HG03139 (cell line): ENCODE measurements around the gene SIVA1.
"Not testable (repeated sequence)": the region's sequence is repeated elsewhere in the genome, so short reads cannot be mapped to it uniquely, and the experiment has no call there.

ENCODE experiments used
- ATAC-seq: cut with Tn5 transposase; IDR thresholded peaks from one replicate; pipeline ENCODE4 v1.9.1; 2021; ENCODE audit not compliant: unreplicated experiment

Gene SIVA1

DNA sequence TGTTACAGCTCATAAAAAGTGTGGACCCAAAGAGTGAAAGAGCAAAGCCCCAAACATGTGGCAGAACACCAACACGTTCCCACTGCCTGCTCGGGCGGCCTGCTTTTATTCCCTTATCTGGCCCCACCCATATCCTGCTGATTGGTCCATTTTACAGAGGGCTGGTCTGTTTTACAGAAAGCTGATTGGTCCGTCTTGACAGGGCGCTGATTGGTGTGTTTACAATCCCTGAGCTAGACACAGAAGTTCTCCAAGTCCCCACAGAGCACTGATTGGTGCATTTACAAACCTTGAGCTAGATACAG lies 2.2 kb upstream of the SIVA1 start:
- not testable (repeated sequence) for ATAC-seq

DNA sequence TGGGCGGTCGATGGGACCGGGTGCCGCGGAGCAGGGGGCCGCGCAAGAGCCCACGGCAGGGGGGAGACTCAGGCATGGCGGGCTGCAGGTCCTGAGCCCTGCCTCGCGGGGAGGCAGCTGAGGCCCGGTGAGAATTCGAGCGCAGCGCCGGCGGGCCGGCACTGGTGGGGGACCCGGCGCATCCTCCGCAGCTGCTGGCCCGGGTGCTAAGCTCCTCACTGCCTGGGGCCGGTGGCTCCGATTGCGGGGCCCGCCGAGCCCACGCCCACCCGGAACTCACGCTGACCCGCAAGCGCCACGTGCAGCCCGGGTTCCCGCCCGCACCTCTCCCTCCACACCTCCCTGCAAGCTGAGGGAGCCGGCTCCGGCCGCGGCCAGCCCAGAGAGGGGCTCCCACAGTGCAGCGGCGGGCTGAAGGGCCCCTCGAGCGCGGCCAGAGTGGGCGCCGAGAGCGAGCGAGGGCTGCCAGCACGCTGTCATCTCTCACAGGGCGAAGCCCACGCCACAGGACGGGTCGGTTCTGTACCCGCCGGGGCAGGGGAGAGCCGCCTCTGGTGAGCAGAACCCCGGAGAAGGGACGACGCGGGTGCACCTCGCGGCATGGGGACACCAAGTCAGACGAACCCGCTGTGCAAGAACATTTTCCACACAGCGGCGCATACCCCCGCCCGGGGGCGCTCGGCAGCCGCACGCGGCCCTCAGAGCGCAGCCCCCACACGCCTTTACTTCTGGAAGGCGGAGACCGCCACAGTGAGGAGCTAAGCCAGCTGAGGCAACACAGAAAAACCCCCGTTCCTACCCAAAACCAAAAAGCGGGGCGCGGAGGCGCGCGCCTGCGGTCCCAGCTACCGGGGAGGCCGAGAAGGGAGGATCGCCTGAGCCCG lies 1.2 kb upstream of the SIVA1 start:
- ATAC-seq: no peak

DNA sequence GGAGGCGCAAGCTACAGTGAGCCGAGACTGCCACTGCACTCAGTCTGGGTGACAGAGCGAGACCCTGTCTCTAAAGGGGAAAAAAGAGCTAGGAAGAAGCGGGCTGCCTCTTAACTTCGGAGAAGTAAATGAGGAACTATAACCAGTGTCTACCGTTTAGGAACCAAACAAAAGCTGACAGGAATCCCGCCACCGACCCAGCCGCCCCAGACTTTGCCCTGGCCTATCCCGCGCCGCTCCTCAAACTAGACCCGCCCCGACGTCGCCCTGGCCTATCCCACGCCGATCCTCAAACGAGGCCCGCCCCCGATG lies 568 bp upstream of the SIVA1 start:
- ATAC-seq: peak; percentile 1

DNA sequence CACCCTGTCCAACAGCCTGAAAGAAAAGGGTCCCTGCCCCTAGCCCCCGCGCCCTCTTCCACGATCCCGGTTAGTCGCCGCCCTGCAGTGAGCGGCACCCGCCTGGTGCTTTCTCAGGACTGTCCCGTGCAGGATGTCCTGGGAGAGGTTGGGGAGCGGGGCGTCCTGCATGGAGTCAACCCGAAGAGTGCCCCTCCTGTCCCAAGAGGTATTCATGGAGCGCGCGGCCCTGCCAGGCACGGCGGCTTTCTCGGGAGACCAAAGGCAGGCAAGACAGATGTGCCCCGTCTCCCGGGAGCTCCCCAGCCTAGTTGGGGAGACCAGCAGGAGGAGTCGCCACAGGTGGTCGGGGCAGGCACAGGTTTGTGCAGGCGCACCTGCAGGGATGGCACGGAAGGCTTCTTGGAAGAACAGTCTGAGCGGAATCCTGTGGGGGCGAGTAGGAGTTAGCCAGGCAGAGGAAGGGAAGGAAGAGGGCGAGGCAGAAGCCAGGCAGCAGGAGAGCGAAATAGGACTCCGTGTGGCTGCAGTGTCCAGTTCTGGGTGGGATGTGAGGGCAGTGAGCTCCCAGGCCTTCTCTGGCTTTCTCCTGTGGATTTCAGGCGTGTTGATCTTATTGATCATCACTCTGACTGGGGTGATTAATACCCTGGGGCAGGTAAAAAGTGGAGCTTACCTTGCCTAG lies 723 bp downstream of the SIVA1 start:
- ATAC-seq: no peak

DNA sequence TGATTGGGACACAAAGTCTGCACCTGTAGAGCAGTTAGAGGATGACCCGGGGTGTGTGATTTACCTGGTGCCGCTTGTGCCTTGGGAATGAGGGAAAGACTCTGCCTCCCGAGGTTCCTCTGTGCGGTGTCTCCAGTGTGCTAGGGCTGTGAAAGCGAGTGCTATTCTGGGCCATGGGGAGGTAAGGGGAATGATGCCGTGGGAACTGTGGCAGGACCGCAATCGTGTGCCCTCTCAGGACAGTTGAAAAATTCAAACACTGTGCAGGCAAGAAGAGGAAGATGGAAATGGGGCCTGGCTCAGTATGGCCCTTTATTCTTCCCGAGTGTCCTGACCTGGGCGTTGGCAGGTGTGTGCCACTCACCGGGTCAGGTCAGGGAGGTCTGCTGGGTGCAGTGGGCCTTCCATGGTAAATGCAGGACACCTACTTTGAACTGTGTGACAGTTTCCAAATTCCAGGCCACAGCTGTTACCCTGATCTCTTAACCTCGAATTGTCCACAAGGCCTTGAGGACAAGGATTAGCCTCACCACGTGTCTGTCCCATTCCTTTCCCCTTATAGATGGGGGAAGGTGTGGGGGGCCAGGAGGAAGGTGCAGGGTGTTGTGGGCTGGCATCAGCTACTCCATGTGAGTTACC lies 1.4 kb downstream of the SIVA1 start:
- ATAC-seq: no peak

DNA sequence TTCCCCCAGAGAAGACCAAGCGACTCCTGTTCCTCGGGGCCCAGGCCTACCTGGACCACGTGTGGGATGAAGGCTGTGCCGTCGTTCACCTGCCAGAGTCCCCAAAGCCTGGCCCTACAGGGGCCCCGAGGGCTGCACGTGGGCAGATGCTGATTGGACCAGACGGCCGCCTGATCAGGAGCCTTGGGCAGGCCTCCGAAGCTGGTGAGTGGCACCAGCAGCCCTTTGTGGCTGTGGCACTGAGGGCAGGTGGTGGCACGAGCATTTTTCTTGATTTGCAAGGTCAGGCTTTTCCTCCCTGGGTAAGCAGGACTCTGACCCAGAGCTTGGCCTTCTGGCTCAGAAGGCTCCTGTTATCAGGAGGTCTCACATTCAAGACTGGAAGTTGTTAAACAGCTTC lies 2.7 kb downstream of the SIVA1 start:
- no peak for ATAC-seq

DNA sequence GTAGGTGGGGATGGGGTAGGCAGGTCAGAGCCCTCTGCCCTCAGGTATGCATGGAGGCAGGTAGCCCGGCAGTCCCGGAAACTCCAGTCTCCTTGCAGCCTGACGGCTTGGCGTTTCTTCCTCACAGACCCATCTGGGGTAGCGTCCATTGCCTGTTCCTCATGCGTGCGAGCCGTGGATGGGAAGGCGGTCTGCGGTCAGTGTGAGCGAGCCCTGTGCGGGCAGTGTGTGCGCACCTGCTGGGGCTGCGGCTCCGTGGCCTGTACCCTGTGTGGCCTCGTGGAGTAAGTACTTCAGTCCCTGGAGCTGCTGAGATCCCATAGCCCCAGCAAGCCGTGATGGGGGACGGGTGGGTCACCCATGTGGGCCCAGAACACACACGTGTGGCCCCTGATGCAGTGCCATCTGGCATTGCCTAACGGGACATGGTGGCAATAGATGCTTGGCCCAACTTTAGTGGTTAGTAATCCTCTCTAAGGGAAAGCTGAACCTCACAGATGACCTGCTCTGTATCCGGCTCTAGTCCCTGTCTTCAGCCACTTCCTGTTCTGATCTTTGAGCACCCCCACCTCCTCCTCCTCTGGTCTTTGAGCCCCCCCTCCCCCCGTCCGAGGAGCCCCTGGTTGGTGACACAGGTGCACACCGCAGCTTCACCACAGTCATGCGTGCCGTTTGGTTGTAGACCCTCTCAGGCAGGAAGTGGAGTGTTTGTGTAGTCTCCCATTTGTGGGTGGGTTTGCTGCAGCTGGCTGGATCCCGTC lies 3.7 kb downstream of the SIVA1 start:
- ATAC-seq: no peak

DNA sequence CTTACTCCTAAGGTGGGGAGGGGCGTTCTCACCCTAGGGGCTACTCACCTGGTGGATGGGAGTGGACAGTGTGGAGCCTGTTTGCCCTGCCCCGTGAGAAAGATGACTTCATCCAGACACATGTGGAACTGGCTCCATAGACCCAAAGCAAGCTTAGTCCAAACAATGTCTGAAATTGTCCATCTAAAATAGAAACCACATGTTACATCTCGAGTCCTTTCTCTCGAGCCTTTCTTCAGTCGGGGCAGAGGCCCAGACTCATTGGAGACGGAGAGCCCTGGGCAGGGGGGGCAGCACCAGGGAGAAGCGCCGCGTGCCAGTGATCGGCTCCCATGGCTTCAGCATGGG lies 4.3 kb downstream of the SIVA1 start:
- no peak for ATAC-seq

DNA sequence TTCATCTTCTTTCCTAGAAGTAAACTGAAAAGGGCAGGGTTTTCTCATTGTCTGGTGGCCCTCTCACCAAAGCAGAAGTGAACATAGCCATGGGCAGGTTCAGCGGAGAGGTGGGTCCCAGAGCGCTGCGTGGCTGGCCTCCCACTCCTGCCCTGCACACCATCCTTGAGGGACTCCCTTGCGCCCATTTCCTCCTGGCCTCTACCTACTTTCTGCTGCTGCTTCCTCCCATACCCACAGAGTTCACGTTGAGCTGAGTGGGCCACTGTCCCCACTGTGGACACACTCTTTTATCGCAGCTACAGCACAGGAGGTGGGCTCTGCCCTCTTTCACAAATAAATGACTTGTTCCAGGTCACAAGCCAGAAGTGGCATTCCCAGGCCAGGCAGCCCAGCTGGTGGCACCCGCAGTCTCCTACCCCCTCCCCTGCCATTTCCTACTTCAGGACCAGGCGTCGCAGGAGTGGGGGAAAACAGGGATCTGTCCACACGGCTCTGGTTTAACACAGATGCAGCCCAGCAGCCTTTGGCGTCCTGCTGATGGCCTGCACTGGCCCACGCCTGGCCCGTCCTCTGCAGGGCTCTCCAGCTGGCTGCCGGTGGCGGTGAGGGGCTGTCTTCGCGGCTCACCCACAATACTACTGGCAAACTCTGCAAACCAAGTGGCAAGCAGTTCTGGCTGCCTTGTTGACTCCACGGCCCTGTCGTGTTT lies 4.9 kb downstream of the SIVA1 start:
- no peak for ATAC-seq

DNA sequence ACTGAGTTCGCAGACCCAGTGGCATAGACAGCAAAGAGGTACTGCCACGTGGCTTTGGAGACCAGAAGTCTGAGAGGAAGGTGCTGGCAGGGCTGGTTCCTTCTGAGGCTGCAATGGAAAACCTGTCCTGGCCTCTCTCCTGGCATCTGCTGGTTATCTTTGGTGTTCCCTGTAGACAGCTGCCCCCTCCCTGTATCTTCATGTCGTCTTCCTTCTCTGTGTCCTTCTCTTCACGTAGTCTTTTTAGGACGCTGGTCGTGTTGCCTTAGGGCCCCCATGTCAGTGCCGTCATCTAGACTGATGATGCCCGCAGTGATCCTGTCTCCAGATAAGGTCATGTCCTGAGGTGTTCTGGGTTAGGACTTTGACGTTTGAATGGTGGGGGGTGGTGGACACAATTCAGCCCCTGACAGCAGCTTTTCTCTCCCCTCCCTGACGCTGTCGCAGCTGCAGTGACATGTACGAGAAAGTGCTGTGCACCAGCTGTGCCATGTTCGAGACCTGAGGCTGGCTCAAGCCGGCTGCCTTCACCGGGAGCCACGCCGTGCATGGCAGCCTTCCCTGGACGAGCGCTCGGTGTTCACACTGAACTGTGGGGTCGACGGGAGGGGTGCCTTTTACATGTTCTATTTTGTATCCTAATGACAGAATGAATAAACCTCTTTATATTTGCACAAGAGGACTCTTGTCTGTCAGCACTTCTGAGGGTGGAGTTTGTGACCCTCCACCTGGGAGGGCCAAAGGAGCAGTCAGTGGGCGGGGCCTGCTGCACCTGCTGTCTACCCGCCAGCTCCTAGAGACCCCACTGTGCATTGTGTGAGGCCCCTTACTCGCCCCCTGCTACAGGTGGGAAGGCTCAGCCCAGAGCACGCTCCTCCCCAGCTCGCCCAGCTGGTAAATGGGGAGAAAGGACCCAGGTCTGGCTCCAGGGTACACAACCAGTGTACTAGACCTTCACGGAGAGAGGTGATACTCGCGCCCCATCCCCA lies 6.3 kb downstream of the SIVA1 start:
- ATAC-seq: no peak

DNA sequence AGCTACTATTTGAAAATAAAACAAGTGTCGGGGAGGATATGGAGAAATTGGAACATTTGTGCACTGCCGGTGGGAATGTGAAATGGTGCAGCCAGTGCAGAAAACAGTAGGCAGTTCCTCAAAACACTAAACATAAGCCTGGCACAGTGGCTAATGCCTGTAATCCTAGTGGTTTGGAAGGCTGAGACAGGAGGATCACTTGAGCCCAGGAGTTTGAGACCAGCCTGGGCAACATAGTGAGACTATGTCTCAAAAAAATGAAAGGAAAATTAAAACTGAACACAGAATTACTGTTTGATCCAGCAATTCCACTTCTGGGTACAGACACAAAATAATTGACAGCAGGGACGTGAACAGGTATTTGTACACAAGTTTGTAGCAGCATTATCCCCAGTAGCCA lies 12.6 kb downstream of the SIVA1 start:
- ATAC-seq: no peak

DNA sequence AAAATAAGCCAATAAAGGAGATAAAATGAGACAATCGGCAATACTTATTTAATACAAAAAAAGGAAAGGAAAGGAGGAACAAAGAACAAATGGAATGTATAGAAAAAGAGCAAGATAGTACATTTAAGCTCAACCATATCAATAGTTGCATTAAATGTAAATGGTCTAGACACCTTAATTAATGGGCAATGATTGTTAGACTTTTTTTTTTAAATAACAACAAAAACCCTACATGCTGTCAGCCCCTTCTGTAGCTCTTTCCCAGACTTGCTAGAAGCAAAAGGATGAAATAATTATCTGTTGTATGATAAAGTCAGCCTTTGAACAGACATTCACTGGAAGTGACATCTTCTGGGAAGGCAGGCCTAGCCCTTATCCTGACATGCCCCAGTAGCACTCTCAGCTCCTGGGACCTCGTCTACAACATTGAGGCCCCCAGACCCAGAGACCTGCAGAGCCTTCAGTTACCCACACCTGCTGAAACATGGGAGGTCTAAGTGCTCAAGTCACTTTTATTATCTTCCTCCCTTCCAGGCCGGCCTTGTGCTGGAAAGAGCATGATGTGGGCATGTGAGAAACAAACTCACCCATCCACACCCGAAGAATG lies 13.4 kb downstream of the SIVA1 start:
- no peak for ATAC-seq

DNA sequence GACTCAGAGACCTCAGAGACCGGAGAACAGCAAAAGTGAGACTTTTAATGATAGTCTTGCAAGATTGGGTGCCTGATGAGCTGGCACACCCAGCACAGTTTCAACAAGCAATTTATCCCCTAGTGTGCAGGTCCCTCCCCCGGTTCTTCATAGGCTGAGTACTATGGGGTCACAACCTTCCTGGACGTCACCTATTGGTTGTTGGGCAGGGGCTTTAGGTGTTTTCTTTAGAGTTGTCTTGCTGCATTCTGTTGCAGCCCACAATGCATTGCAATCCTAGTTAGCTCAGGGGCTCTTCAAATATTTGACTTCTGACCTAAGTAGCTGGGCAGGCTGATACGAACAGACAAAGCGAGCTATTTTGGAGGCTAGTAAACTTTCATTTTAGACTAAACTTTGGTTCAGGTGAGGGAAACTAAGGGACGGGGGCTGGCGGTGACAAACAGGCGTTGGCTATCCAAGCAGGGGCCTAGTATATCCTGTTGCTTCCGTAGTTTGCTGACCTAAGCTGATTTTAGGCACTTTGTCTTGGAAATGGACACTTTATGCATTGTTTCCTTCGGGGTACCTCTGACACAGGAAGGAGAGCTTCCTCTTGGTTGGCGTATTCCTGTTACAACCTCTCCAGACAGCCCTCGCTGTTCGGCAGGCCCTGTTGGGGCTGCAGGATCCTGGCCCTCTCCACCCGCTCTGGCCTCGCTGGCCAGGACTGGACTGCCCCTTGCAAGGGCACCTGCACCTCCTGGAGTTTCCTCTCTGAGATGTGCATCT lies 14.1 kb downstream of the SIVA1 start:
- ATAC-seq: no peak

DNA sequence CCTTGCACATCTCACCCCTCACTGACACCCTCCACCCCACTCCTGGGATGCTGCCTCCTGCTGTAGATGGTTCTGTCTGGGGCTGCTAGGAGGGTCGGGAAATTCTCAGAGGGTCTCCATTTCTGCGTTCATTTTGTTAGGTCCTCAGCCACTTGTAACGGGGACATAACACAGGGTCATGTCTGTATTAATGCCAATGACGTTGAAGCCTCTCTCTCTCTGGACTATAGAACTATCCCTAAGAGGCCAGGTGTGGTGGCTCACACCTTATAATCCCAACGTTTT lies 14.6 kb downstream of the SIVA1 start:
- no peak for ATAC-seq

DNA sequence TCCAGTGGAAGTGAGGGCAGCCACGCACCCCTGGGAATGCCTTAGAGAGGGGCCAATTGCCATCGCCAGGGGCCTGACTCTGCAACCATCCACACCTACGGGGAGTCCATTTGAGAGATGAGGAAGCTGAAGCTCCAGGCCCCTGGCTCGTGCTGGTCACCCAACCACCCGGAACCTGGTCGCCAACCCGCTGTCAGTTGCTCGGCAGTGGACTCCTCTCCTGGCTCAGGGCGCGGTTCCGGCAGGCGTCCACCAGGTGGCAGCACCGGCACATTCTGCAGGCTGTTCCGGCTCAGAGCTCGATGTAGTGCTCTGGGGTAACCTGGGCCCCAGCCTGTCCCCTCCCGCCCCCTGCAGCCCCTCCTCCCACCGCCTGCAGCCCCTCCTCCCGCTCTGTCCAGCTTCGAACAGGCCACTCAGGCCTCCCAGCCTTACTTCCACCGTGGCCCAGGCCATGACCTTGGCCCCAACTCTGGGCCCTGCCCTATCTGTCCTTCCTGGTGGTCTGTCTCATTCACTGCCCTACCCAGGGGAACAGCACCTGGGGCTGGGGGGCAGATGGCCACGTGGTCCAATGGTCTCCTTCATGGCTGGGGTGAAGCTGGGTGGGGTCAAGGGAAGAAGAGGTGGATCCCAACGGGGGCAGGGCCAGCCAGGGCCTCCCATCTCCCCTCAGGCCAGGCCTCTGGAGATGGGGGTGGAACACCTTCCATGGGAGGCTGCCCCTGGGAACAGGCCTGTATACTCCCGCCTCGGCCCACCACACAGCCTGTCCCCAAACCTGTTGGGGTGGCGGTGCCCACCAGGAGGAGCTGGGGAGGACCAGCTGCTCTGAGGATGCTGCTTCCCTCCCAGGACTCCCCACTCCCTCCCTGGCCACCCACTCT lies 15.7 kb downstream of the SIVA1 start:
- ATAC-seq: peak; percentile 62

DNA sequence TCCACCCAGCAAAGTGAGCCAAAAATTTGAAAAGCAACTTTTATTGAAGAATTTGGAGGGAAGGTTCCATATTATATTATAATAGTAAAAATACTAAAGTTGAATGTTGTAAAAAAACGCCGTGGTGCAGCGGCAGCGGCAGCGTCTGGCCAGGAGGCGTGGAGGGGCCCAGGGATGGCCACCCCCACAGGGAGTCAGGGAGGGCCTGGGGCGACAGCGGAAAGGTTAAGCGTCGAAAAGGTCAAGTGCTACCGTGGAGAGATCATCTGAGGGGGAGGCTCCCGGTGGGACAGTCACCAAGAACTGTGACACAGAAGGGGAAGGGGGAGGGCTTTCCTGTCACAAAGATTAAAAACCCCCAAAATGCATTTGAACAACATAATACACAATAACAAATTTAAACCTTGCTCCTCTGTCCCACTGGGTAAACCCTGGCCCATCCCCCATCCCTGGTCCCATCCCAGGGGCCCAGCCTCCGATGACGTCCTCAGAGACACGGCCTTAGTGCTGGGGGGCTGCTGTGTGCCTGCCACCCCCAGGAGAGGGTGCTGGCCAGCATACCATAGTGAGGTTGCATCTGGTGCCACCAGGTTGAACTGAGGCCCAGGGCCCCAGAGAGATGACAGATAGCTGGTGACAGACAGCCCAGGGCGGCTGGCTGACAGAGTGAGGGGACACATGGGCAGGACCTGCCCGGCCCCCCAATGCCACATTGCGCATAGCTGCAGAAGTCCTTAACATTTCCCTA lies 16.6 kb downstream of the SIVA1 start:
- no peak for ATAC-seq

DNA sequence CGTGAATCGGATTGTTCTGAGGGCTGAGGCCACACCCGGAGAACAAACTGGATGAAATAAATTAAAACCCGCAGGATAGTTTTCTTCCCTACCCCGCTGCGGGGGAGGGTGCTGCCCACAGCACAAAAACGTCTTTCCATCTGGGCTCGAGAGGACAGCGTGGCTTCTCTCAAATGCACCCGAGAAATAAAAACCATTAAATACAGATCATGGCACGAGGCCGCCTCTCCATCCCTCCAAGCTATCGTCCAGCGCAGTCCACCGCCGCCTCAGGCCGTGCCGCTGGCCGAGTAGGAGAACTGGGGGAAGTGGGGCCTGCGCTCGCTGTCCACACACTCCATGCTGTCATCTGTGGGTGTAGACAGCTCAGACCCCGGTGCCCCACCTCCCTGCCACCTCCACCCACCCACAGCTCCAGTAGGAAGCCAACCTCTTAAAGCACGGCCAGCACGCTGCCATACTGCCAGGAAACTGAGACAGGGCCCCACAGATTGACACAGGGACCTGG lies 17.2 kb downstream of the SIVA1 start:
- no peak for ATAC-seq
